GM12892 (cell line): ENCODE data around the gene SRMS.

Source experiments
- POLR2A ChIP-seq: IDR thresholded peaks from 2 replicates; pipeline ENCODE4 v1.6.1; 2011; ENCODE audit warnings: low read depth, low read length, control low read depth
- POLR2AphosphoS5 ChIP-seq: IDR thresholded peaks from 2 replicates; pipeline ENCODE4 v1.6.1; 2011; ENCODE audit warnings: low read depth, low read length, control low read depth
- TAF1 ChIP-seq: IDR thresholded peaks from 2 replicates; pipeline ENCODE4 v1.6.1; 2011; ENCODE audit warnings: low read depth, mild to moderate bottlenecking, control low read depth, low read length, borderline replicate concordance

DNA sequence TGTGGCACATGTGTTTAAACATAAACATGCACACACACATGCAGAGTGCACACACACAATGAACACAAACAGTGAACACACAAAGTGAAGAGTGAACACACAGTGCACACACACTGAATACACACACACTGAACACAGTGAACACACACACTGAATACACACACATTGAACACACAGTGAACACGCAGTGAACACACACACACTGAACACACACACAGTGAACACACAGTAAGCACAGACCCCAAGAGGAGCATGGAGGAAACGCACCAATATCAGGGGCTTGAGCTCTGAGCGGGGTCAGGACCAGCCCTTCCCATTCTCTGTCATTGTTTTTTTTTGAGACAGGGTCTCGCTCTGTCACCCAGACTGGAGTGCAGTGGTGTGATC lies 43.6 kb upstream of the SRMS start:
- no peak for TF ChIP-seq POLR2A
- TF ChIP-seq TAF1 = no peak
- TF ChIP-seq POLR2AphosphoS5 = no peak
